ENCODE results near the gene NDUFS4. TPM values are rescaled to one million over a fixed set of nuclear protein-coding genes. Genes with fewer than 3 reads are reported as not detected.

The NDUFS4 gene
- total RNA-seq: 94.5 and 114 TPM in 2 replicates

DNA sequence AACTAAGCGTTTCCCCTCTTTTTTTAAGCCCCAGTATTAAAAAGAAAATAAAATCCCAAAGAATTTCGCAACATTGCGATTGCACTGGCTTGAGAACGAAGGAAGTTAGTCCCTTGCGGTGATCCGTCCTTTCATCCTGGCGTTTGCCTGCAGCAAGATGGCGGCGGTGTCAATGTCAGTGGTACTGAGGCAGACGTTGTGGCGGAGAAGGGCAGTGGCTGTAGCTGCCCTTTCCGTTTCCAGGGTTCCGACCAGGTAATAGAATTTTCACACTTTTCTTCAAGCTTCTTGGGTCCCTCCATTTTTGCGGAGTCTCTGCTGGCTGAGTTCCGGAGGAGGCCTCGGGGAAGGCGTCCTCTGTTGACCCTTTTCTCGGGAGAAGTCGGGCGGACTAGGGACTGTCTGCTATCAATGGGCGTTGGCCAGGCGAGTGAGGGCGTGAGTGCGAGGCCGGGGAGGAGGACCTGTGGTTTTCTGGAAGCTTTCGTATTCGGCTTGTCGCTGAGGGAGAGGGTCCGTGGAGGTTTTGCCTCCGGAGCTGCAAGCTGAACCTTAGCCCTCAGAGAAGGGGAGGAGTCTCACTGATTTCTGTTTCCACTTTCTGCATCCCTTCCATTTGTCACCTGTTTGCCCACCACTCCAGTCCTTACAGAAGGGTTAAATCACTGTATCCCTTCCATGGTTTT lies at the start of gene NDUFS4:
Gene NDUFS4 (plus strand): TSS at position 134 of the 686 bp plus-strand sequence. CDS start 24 bp downstream, at position 158.

Other genes with a start within 250 kb of the NDUFS4 start
- gene FST, start 80.0 kb upstream of the NDUFS4 start, total RNA-seq: 10.1 and 89.9 TPM in 2 replicates

Measured in dermis lymphatic vessel endothelial cell (primary cell).